Tibial nerve (tissue), 3 donors: Measurements from ENCODE around the gene ATG101.

Experiments used
- CTCF ChIP-seq, 5 experiments: fragments of 200-600 bp in 3 of 5; fragments of 450-650 bp in 2 of 5; sonication (generic) in 3 of 5; IDR thresholded peaks; one replicate each; pipeline ENCODE4 v1.5.1; 2016 to 2019; ENCODE audit warnings: antibody characterized with exemption in 5 of 5, mild to moderate bottlenecking in 3 of 5, moderate library complexity in 2 of 5
- POLR2A ChIP-seq, 2 donors: fragments of 450-650 bp; IDR thresholded peaks; one replicate each; pipeline ENCODE4 v1.6.1; 2017; ENCODE audit warnings: antibody characterized with exemption in 2 of 2, mild to moderate bottlenecking in 2 of 2, moderate library complexity in 2 of 2

DNA sequence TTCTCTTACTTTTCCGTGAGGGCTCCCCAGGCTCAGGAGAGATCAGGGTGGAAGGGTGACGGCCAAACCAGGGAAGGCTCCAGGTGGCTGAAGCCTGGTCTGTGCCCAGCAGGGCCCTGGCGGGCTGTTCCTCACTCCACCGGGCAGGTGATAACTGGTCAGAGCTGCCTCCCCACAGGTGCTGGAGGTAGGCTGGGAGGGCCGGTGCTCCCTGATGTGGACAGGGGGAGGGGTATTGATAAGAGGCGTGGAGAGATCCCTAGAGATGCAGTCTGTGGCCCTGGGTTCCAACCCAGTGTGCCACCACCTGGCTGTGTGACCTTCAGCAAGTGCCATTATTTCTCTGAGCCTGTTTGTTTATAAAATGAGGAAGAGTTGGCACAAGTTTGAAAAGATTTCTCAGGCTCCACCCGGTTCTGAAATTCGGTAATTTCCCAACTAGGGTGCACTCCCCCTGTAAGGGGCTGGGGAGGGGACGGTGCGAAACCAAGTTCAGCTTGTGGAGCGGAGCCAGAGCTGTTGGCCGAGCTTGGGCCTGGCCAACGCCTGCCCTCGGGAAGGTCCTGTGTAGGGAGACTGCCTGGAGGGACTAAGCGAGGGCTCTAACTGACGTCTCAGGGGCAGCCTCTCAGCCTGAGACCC is 19.5 kb upstream of the ATG101 start:
- TF ChIP-seq POLR2A (IDR thresholded peaks at IDR 0.05) (no peak), CTCF (IDR thresholded peaks at IDR 0.05) (no peak)
